Astrocyte (in vitro differentiated cells and primary cell): ENCODE results near the gene GABARAP. TPM values are rescaled to one million over a fixed set of nuclear protein-coding genes. Genes with fewer than 3 reads are reported as not detected.

Experiments
- DNase-seq: peaks from one replicate; pipeline ENCODE4 v3.0.0-alpha.2; 2010; ENCODE audit warnings: low read depth
- FAIRE-seq: peaks from 2 replicates; lab custom pipeline; 2011; peaks lifted over from hg19 to GRCh38; lab: Jason Lieb, UNC
- H2AFZ ChIP-seq: 2 replicates; pipeline ENCODE4 v1.6.0; 2012; ENCODE audit warnings: low read depth, low read length, inconsistent platforms
- H3K27ac ChIP-seq: 2 replicates; pipeline ENCODE4 v1.5.1; 2011; ENCODE audit warnings: low read depth, low read length, inconsistent platforms
- H3K27me3 ChIP-seq: 2 replicates; pipeline ENCODE4 v1.6.0; 2011; ENCODE audit warnings: low read length, inconsistent platforms; ENCODE audit not compliant: insufficient read depth
- H3K36me3 ChIP-seq: 2 replicates; pipeline ENCODE4 v1.5.1; 2011; ENCODE audit warnings: low read length, inconsistent platforms; ENCODE audit not compliant: insufficient read depth
- H3K4me1 ChIP-seq: 2 replicates; pipeline ENCODE4 v1.5.1; 2011; ENCODE audit warnings: low read length, inconsistent platforms; ENCODE audit not compliant: insufficient read depth
- H3K4me2 ChIP-seq: 2 replicates; pipeline ENCODE4 v1.6.0; 2012; ENCODE audit warnings: low read length, inconsistent platforms
- H3K4me3 ChIP-seq: 2 replicates; pipeline ENCODE4 v1.5.1; 2011; ENCODE audit warnings: low read depth, mild to moderate bottlenecking, low read length, inconsistent platforms; ENCODE audit not compliant: insufficient read depth
- H3K79me2 ChIP-seq: 2 replicates; pipeline ENCODE4 v1.6.0; 2012; ENCODE audit warnings: mild to moderate bottlenecking, low read length, inconsistent platforms; ENCODE audit not compliant: insufficient read depth
- H3K9ac ChIP-seq: 2 replicates; pipeline ENCODE4 v1.6.0; 2012; ENCODE audit warnings: mild to moderate bottlenecking, low read length, inconsistent platforms
- H3K9me3 ChIP-seq: 2 replicates; pipeline ENCODE4 v1.5.1; 2012; ENCODE audit warnings: low read depth, mild to moderate bottlenecking, low read length, inconsistent platforms; ENCODE audit not compliant: insufficient read depth
- H4K20me1 ChIP-seq: 2 replicates; pipeline ENCODE4 v1.6.0; 2012; ENCODE audit warnings: low read length, inconsistent platforms; ENCODE audit not compliant: insufficient read depth
- H3K27ac Mint-ChIP-seq: one replicate; pipeline ENCODE4 v1.8.0; 2021; ENCODE audit warnings: mild to moderate bottlenecking, mixed read lengths; ENCODE audit not compliant: unreplicated experiment
- H3K27me3 Mint-ChIP-seq: one replicate; pipeline ENCODE4 v1.8.0; 2021; ENCODE audit warnings: low read depth, mixed read lengths; ENCODE audit not compliant: unreplicated experiment
- H3K36me3 Mint-ChIP-seq: one replicate; pipeline ENCODE4 v1.8.0; 2021; ENCODE audit warnings: low read depth, mixed read lengths; ENCODE audit not compliant: unreplicated experiment
- H3K4me1 Mint-ChIP-seq: one replicate; pipeline ENCODE4 v1.8.0; 2021; ENCODE audit warnings: low read depth, mixed read lengths; ENCODE audit not compliant: unreplicated experiment
- H3K4me3 Mint-ChIP-seq: one replicate; pipeline ENCODE4 v1.8.0; 2021; ENCODE audit warnings: mild to moderate bottlenecking, moderate library complexity, mixed read lengths; ENCODE audit not compliant: unreplicated experiment
- H3K9me3 Mint-ChIP-seq: one replicate; pipeline ENCODE4 v1.8.0; 2021; ENCODE audit warnings: mild to moderate bottlenecking, mixed read lengths; ENCODE audit not compliant: unreplicated experiment
- CTCF ChIP-seq: IDR thresholded peaks from 2 replicates; pipeline ENCODE4 v1.5.1; 2011; ENCODE audit warnings: low read depth, mild to moderate bottlenecking, inconsistent platforms, low read length, moderate library complexity; ENCODE audit not compliant: insufficient read depth
- EZH2 ChIP-seq: IDR thresholded peaks from 2 replicates; pipeline ENCODE4 v1.6.1; 2012; ENCODE audit warnings: mild to moderate bottlenecking, low read length, inconsistent platforms; ENCODE audit not compliant: insufficient read depth
- total RNA-seq: library from RNA; stranded (reverse); gene quantifications from 2 replicates; pipeline ENCODE4 v1.2.1, GENCODE V29; 2021

Gene GABARAP
- total RNA-seq, 1 donor from 2014 or later = 434 TPM

- H3K27me3 ChIP-seq = no peaks in the 10 kb centered on the region
- peaks cover 32% of the 10 kb centered on the region for H3K79me2 ChIP-seq
- H3K4me3 ChIP-seq = peak overlapping the region; percentile 59
- FAIRE-seq (no peak), DNase-seq (peak; percentile 69)
- Mint-ChIP-seq H3K4me3 (peak overlapping the region; percentile 72), H3K27ac (peak overlapping the region; percentile 85), H3K9me3 (no peaks in the 10 kb centered on the region), H3K27me3 (no peaks in the 10 kb centered on the region), H3K4me1 (peaks cover 25% of the 10 kb centered on the region), H3K36me3 (peaks cover 15% of the 10 kb centered on the region)
- H3K4me1 ChIP-seq = peaks cover 21% of the 10 kb centered on the region
- H3K4me2 ChIP-seq = peak overlapping the region; percentile 90
- peak overlapping the region; percentile 83 for H2AFZ ChIP-seq
- peaks cover 18% of the 10 kb centered on the region for H3K36me3 ChIP-seq
- no peaks in the 10 kb centered on the region for H3K9me3 ChIP-seq
- H3K9ac ChIP-seq = peak overlapping the region; percentile 79
- peak overlapping the region; percentile 59 for H3K27ac ChIP-seq
- TF ChIP-seq CTCF = no peak
- TF ChIP-seq EZH2 = no peak
- peaks cover 53% of the 10 kb centered on the region for H4K20me1 ChIP-seq
Measured at GRCh38 chr17:7204828-7205461, 37.3 kb downstream of the GABARAP start.

GRCh38 chr17:7204336-7204735, 37.9 kb downstream of the GABARAP start:
- Histone ChIP-seq H2AFZ (no peak overlapping the region), H4K20me1 (peaks cover 47% of the 10 kb centered on the region), H3K36me3 (peaks cover 19% of the 10 kb centered on the region), H3K4me2 (peak overlapping the region; percentile 90), H3K27ac (peak overlapping the region; percentile 59), H3K4me3 (peak overlapping the region; percentile 59), H3K9ac (peak overlapping the region; percentile 79), H3K4me1 (peaks cover 21% of the 10 kb centered on the region), H3K79me2 (peaks cover 25% of the 10 kb centered on the region), H3K9me3 (no peaks in the 10 kb centered on the region), H3K27me3 (no peaks in the 10 kb centered on the region)
- TF ChIP-seq CTCF (no peak), EZH2 (no peak)
- Mint-ChIP-seq H3K4me3 (peak overlapping the region; percentile 45), H3K27me3 (no peaks in the 10 kb centered on the region), H3K4me1 (peaks cover 25% of the 10 kb centered on the region), H3K9me3 (no peaks in the 10 kb centered on the region), H3K27ac (peak overlapping the region; percentile 53), H3K36me3 (peaks cover 15% of the 10 kb centered on the region)
- FAIRE-seq (no peak), DNase-seq (no peak)

GRCh38 chr17:7203391-7203790, 38.9 kb downstream of the GABARAP start:
- no peak overlapping the region for H2AFZ ChIP-seq
- Mint-ChIP-seq H3K36me3 (peaks cover 15% of the 10 kb centered on the region), H3K9me3 (no peaks in the 10 kb centered on the region), H3K27me3 (no peaks in the 10 kb centered on the region), H3K27ac (no peak overlapping the region), H3K4me1 (peaks cover 21% of the 10 kb centered on the region), H3K4me3 (no peak overlapping the region)
- H3K9ac ChIP-seq = no peak overlapping the region
- H4K20me1 ChIP-seq = peaks cover 37% of the 10 kb centered on the region
- no peak for TF ChIP-seq CTCF
- TF ChIP-seq EZH2 = no peak
- H3K4me3 ChIP-seq = no peak overlapping the region
- H3K27me3 ChIP-seq = no peaks in the 10 kb centered on the region
- H3K79me2 ChIP-seq = peaks cover 16% of the 10 kb centered on the region
- H3K36me3 ChIP-seq = peaks cover 19% of the 10 kb centered on the region
- no peak overlapping the region for H3K4me2 ChIP-seq
- no peaks in the 10 kb centered on the region for H3K9me3 ChIP-seq
- DNase-seq (no peak), FAIRE-seq (no peak)
- peaks cover 21% of the 10 kb centered on the region for H3K4me1 ChIP-seq
- no peak overlapping the region for H3K27ac ChIP-seq
